HepG2 (cell line): ENCODE results near the gene HMGN4. TPM values are rescaled to one million over a fixed set of nuclear protein-coding genes. Genes with fewer than 3 reads are reported as not detected.

Experiments used
- ARHGAP35 ChIP-seq: sonication (generic); formaldehyde crosslinking; IDR thresholded peaks from 2 replicates; pipeline ENCODE4 v1.9.0; 2022; ENCODE audit warnings: mild to moderate bottlenecking, inconsistent platforms, moderate library complexity, missing genetic modification reagents, borderline replicate concordance
- BRCA1 ChIP-seq: sonication (generic); formaldehyde crosslinking; IDR thresholded peaks from 2 replicates; pipeline ENCODE4 v1.4.0; 2020; ENCODE audit warnings: missing genetic modification reagents
- BRD4 ChIP-seq: sonication (generic); formaldehyde crosslinking; IDR thresholded peaks from 2 replicates; pipeline ENCODE4 v1.4.0; 2020; ENCODE audit warnings: missing genetic modification reagents
- CCAR2 ChIP-seq: fragments of 200-400 bp; formaldehyde crosslinking; optimal IDR thresholded peaks from 2 replicates; pipeline ENCODE3; 2018; ENCODE audit warnings: low read depth, mild to moderate bottlenecking, low read length, moderate library complexity
- CHD2 ChIP-seq: IDR thresholded peaks from 2 replicates; pipeline ENCODE4 v1.6.1; 2011; ENCODE audit warnings: low read depth, low read length, improper control_type of control experiment
- ELF1 ChIP-seq: sonication (generic); formaldehyde crosslinking; IDR thresholded peaks from 2 replicates; pipeline ENCODE4 v1.4.0; 2020; ENCODE audit warnings: missing genetic modification reagents
- FOXO1 ChIP-seq: sonication (generic); formaldehyde crosslinking; IDR thresholded peaks from 2 replicates; pipeline ENCODE4 v1.4.0; 2020; ENCODE audit warnings: missing genetic modification reagents
- MLLT10 ChIP-seq: sonication (generic); formaldehyde crosslinking; IDR thresholded peaks from 2 replicates; pipeline ENCODE4 v1.4.0; 2020; ENCODE audit warnings: missing genetic modification reagents
- TARDBP ChIP-seq: sonication (generic); formaldehyde crosslinking; IDR thresholded peaks from 2 replicates; pipeline ENCODE4 v1.8.0; 2022; ENCODE audit warnings: mild to moderate bottlenecking, missing genetic modification reagents
- THYN1 ChIP-seq: sonication (generic); formaldehyde crosslinking; IDR thresholded peaks from 2 replicates; pipeline ENCODE4 v1.8.1; 2023; ENCODE audit warnings: low read depth, mild to moderate bottlenecking, moderate library complexity, missing genetic modification reagents, borderline replicate concordance
- ZFP37 ChIP-seq: sonication (generic); formaldehyde crosslinking; IDR thresholded peaks from 2 replicates; pipeline ENCODE4 v1.4.0; 2020; ENCODE audit warnings: missing genetic modification reagents, borderline replicate concordance
- ZNF234 ChIP-seq: sonication (generic); formaldehyde crosslinking; conservative IDR thresholded peaks from 2 replicates; pipeline ENCODE4 v1.5.1; 2020; ENCODE audit warnings: mild to moderate bottlenecking, missing genetic modification reagents
- ZNF446 ChIP-seq: sonication (generic); formaldehyde crosslinking; IDR thresholded peaks from 2 replicates; pipeline ENCODE4 v1.5.0; 2020; ENCODE audit warnings: mild to moderate bottlenecking, missing genetic modification reagents
- ZNF776 ChIP-seq: sonication (generic); formaldehyde crosslinking; IDR thresholded peaks from 2 replicates; pipeline ENCODE4 v1.4.0; 2020; ENCODE audit warnings: mild to moderate bottlenecking, missing genetic modification reagents
- polyA plus RNA-seq, 8 experiments: library from polyadenylated mRNA; depleted of rRNA in 3 of 8; stranded (reverse) in 7 of 8; unstranded in 1 of 8; fragments of >200 nt; fragmentation: Illumina TruSeq in 4 of 8; extraction: Trizol in 4 of 8; gene quantifications; 2 replicates each; pipeline versions ENCODE4 v1.2.1 to v1.2.3, GENCODE V29; 2011 to 2016; ENCODE audit warnings: low read depth in 4 of 8, missing spikeins in 1 of 8, mixed read lengths in 1 of 8; ENCODE audit not compliant: insufficient read depth in 1 of 8
- total RNA-seq, 5 experiments: library from RNA; depleted of rRNA; stranded (reverse); fragments of >200 nt; fragmentation: Illumina TruSeq; extraction: Trizol; gene quantifications; 2 replicates each; pipeline ENCODE4 v1.2.3, GENCODE V29; 2016; ENCODE audit warnings: low read depth in 1 of 5
- TF ChIP-seq, protein P1 (sequence below): IDR thresholded peaks from 2 replicates; pipeline ENCODE4 v1.6.1; 2018; ENCODE audit warnings: missing genetic modification reagents
- TF ChIP-seq, protein P2 (sequence below): sonication (generic); formaldehyde crosslinking; IDR thresholded peaks from 2 replicates; pipeline ENCODE4 v1.4.0; 2020; ENCODE audit warnings: missing genetic modification reagents
- TF ChIP-seq, protein P3 (sequence below): sonication (generic); formaldehyde crosslinking; IDR thresholded peaks from 2 replicates; pipeline ENCODE4 v1.5.1; 2020; ENCODE audit warnings: mild to moderate bottlenecking, missing genetic modification reagents, borderline replicate concordance

The HMGN4 gene
- total and polyA plus RNA-seq, 2 of the 13 experiments (the other 11 are each of a cell fraction or from before 2014, with no cell fraction given) = 39.9 to 52.1 TPM

DNA sequence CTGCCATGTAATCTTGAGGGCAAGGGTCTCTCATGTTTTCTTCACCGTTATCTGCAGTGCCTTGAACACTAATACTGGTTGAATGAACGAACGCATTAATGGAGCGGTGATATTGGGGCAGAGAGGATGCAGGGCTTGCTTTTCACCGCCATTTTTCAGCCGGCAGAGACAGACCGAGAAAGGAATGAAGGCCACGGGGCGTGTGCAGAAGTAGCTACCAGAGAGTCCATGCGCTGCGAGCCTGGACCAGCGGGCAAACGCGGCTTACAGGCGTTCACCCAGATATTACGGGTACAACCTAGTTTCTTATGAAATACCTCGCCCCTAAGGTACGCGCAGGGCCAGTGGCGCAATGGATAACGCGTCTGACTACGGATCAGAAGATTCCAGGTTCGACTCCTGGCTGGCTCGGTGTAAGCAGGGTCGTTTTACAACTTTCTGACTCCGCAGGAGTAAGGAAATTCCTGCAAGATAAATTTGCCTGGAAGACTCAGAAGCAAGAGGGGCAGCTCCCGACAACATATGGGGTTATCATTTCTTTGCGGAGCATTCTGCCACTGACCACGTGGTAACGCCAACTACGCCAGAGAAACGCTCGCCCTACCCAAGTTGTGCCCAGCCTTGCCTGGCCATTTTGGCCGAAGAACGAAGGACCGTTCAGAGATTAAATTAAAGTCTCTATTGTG is 863 bp upstream of the HMGN4 start (continued):
- TF ChIP-seq ELF1 (peak; percentile 65), MLLT10 (no peak), ZFP37 (no peak), BRCA1 (CRISPR knock-in tag) (peak; percentile 36; the same call in 1 of the 2 replicates), ARHGAP35 (CRISPR knock-in tag) (no peak; the same call in 1 of the 2 replicates), THYN1 (no peak), FOXO1 (CRISPR knock-in tag) (peak; percentile 77; the same call in 1 of the 2 replicates), CHD2 (no peak), ZNF776 (CRISPR knock-in tag) (peak; percentile 73; the same call in 1 of the 2 replicates), CCAR2 (no peak), ZNF446 (CRISPR knock-in tag) (no peak), TARDBP (CRISPR knock-in tag) (peak; percentile 89), ZNF234 (CRISPR knock-in tag) (0 out of 2 replicates have a peak, but pooled peaks have one; percentile 51), BRD4 (CRISPR knock-in tag) (no peak)
- TF ChIP-seq, protein P1, sequence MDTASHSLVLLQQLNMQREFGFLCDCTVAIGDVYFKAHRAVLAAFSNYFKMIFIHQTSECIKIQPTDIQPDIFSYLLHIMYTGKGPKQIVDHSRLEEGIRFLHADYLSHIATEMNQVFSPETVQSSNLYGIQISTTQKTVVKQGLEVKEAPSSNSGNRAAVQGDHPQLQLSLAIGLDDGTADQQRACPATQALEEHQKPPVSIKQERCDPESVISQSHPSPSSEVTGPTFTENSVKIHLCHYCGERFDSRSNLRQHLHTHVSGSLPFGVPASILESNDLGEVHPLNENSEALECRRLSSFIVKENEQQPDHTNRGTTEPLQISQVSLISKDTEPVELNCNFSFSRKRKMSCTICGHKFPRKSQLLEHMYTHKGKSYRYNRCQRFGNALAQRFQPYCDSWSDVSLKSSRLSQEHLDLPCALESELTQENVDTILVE (CRISPR knock-in tag) = peak; percentile 76
- TF ChIP-seq, protein P2, sequence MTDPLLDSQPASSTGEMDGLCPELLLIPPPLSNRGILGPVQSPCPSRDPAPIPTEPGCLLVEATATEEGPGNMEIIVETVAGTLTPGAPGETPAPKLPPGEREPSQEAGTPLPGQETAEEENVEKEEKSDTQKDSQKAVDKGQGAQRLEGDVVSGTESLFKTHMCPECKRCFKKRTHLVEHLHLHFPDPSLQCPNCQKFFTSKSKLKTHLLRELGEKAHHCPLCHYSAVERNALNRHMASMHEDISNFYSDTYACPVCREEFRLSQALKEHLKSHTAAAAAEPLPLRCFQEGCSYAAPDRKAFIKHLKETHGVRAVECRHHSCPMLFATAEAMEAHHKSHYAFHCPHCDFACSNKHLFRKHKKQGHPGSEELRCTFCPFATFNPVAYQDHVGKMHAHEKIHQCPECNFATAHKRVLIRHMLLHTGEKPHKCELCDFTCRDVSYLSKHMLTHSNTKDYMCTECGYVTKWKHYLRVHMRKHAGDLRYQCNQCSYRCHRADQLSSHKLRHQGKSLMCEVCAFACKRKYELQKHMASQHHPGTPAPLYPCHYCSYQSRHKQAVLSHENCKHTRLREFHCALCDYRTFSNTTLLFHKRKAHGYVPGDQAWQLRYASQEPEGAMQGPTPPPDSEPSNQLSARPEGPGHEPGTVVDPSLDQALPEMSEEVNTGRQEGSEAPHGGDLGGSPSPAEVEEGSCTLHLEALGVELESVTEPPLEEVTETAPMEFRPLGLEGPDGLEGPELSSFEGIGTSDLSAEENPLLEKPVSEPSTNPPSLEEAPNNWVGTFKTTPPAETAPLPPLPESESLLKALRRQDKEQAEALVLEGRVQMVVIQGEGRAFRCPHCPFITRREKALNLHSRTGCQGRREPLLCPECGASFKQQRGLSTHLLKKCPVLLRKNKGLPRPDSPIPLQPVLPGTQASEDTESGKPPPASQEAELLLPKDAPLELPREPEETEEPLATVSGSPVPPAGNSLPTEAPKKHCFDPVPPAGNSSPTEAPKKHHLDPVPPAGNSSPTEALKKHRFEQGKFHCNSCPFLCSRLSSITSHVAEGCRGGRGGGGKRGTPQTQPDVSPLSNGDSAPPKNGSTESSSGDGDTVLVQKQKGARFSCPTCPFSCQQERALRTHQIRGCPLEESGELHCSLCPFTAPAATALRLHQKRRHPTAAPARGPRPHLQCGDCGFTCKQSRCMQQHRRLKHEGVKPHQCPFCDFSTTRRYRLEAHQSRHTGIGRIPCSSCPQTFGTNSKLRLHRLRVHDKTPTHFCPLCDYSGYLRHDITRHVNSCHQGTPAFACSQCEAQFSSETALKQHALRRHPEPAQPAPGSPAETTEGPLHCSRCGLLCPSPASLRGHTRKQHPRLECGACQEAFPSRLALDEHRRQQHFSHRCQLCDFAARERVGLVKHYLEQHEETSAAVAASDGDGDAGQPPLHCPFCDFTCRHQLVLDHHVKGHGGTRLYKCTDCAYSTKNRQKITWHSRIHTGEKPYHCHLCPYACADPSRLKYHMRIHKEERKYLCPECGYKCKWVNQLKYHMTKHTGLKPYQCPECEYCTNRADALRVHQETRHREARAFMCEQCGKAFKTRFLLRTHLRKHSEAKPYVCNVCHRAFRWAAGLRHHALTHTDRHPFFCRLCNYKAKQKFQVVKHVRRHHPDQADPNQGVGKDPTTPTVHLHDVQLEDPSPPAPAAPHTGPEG = no peak
- TF ChIP-seq, protein P3, sequence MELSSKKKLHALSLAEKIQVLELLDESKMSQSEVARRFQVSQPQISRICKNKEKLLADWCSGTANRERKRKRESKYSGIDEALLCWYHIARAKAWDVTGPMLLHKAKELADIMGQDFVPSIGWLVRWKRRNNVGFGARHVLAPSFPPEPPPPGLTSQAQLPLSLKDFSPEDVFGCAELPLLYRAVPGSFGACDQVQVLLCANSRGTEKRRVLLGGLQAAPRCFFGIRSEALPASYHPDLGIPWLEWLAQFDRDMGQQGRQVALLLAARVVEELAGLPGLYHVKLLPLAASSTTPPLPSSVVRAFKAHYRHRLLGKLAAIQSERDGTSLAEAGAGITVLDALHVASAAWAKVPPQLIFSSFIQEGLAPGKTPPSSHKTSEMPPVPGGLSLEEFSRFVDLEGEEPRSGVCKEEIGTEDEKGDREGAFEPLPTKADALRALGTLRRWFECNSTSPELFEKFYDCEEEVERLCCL (CRISPR knock-in tag) = no peak; the same call in 1 of the 2 replicates
